Measurements from ENCODE around the gene PHACTR4.
"Not testable (repeated sequence)": the region's sequence is repeated elsewhere in the genome, so short reads cannot be mapped to it uniquely, and the experiment has no call there.

The PHACTR4 gene

DNA sequence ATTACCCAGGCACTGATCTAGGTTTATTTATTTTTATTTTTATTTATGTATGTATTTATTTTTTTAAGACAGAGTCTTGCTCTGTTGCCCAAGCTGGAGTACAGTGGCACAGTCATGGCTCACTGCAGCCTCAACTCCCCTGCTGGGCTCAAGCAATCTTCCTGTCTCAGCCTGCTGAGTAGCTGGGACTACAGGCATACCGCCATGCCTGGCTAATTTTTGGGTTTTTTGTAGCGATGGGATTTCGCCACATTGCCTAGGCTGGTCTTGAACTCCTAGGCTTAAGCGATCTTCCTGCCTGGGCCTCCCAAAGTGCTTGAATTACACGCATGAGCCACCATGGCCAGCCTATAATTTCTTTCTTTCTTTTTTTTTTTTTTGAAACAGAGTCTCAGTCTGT lies 9.4 kb downstream of the PHACTR4 start:
- TF ChIP-seq, protein P1, sequence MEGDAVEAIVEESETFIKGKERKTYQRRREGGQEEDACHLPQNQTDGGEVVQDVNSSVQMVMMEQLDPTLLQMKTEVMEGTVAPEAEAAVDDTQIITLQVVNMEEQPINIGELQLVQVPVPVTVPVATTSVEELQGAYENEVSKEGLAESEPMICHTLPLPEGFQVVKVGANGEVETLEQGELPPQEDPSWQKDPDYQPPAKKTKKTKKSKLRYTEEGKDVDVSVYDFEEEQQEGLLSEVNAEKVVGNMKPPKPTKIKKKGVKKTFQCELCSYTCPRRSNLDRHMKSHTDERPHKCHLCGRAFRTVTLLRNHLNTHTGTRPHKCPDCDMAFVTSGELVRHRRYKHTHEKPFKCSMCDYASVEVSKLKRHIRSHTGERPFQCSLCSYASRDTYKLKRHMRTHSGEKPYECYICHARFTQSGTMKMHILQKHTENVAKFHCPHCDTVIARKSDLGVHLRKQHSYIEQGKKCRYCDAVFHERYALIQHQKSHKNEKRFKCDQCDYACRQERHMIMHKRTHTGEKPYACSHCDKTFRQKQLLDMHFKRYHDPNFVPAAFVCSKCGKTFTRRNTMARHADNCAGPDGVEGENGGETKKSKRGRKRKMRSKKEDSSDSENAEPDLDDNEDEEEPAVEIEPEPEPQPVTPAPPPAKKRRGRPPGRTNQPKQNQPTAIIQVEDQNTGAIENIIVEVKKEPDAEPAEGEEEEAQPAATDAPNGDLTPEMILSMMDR (IDR thresholded peaks at IDR 0.05; ENCODE audit: control extremely low read depth, extremely low read depth, low read depth, missing control alignments), result no peak
- DNase-seq (ENCODE audit: extremely low spot score), result no peak
- ChIA-PET POLR2A (no interaction called here), CTCF (no interaction called here)

DNA sequence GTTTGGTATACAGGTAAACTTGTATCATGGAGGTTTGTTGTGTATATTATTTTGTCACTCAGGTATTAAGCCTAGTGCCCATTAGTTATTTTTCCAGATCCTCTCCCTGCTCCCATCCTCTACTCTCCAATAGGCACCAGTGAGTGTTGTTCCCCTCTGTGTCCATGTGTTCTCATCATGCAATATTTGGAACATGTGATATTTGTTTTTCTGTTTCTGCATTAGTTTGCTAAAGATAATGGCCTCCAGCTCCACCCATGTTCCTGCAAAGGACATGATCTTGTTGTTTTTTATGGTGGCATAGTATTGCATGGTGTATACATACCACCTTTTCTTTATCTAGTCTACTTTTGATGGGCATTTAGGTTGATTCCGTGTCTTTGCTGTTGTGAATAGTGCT lies 10.9 kb downstream of the PHACTR4 start:
- TF ChIP-seq, protein P1 (IDR thresholded peaks at IDR 0.05; ENCODE audit: control extremely low read depth, extremely low read depth, low read depth, missing control alignments), result no peak
- ChIA-PET CTCF (no interaction called here), POLR2A (no interaction called here)
- no peak for DNase-seq (ENCODE audit: extremely low spot score)

DNA sequence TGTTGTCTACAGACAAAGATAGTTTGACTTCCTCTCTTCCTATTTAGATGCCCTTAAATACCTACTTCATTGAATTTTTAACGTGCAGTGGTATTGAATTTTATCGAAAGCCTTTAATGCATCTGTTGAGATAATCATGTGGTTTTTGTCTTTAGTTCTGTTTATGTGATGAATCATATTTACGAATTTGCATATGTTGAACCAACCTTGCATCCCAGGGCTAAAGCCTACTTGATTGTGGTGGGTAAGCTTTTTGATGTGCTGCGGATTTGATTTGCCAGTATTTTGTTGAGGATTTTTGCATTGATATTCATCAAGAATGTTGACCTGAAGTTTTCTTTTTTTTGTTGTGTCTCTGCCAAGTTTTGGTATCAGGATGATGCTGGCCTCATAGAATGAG lies 14.2 kb downstream of the PHACTR4 start:
- CTCF ChIA-PET, result interaction anchor here (1.1 kb wide), 1 partner anchor 8 kb away, joined by 3 read pairs; no protein-coding TSS in a partner anchor
- DNase-seq (ENCODE audit: extremely low spot score); POLR2A ChIA-PET: not testable (repeated sequence)

DNA sequence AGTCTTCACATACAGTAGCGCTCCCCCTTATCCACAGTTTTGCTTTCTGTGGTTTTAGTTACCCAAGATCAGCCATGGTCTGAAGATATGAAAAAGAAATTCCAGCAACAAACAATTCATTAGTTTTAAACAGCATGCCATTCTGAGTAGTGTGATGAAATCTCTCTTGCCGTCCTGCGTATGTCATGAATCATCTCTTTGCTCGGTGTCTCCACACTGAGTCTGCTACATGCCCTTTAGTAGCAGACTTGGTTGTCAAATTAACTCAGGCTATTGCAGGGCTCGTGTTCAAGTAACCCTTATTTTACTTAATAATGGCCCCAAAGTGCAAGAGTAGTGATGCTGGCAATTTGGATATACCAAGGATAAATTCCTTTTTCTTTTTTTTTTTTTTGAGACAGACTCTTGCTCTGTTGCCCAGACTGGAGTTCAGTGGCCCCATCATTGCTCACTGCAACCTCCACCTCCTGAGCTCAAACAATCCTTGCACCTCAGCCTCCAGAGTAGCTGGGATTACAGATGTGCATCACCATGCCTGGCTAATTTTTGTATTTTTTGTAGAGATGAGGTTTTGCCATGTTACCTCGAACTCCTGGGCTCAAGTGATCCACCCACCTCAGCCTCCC lies 22.6 kb downstream of the PHACTR4 start:
- CTCF ChIA-PET, result no interaction called here
- TF ChIP-seq, protein P1 (IDR thresholded peaks at IDR 0.05; ENCODE audit: control extremely low read depth, extremely low read depth, low read depth, missing control alignments), result no peak
- DNase-seq (ENCODE audit: extremely low spot score), result no peak
- POLR2A ChIA-PET, result no interaction called here

DNA sequence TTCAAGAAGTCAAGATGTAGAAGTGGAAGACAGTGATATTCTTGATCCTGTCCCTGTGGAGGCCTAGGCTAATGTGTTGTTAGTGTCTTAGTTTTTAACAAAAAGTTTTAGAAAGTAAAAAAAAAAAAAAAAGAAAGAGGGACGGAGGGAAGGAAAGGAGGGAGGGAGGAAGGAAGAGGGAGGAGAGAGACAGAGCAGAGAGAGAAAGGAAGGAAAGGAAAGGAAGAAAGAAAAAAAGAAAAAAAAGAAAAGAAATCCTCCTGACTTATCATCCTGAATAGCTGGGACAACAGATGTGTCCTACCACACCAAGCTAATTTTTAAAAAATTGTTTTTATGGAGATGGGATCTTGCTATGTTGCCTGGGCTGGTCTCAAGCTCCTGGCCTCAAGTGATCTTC lies 24.6 kb downstream of the PHACTR4 start:
- ChIA-PET POLR2A (no interaction called here), CTCF (interaction anchor here (1.5 kb wide), 1 partner anchor 8 kb away, joined by 3 read pairs; no protein-coding TSS in a partner anchor)
- TF ChIP-seq, protein P1 (IDR thresholded peaks at IDR 0.05; ENCODE audit: control extremely low read depth, extremely low read depth, low read depth, missing control alignments), result no peak
- no peak for DNase-seq (ENCODE audit: extremely low spot score)

DNA sequence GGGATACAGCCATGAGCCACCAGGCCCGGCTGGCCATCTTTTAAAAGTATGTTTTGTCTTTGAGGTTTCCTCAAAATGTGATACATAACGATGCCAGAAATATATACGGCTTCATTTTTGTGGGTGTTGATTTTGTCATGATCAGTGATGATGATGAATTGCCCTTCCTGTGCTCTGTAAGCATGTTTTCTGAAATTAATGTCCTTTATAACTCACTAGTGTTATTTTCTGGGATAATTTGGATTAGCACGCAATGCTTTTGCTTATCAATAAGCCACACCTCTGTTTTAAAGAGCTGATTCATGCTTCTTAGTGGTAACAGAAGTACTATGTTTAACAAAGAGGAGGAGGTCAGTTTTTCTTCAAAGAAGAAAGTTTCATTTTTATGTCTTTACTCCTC lies 25.6 kb downstream of the PHACTR4 start:
- ChIA-PET POLR2A (no interaction called here), CTCF (interaction anchor here (1.3 kb wide), 1 partner anchor 11 kb away, joined by 4 read pairs; no protein-coding TSS in a partner anchor)
- no peak for DNase-seq (ENCODE audit: extremely low spot score)
- TF ChIP-seq, protein P1 (IDR thresholded peaks at IDR 0.05; ENCODE audit: control extremely low read depth, extremely low read depth, low read depth, missing control alignments), result no peak

DNA sequence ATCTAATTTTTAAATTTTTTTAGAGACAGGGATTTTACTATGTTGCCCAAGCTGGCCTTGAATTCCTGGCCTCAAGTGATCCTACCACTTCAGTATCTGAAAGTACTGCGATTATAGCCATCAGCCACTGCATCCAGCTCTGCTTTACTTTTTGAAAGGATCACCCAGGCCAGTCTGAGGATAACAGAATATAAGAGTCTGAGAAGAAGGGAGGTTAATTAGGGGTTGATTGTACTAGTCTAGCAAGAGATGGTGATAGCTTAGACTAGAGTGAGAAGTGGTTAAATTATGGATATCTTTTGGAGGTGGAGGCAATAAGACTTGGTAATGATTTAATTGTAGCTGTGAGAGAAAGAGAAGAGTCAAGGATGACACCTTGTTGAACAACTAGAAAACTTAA lies 32.2 kb downstream of the PHACTR4 start:
- POLR2A ChIA-PET, result interaction anchor here (0.6 kb wide), 1 partner anchor 178 kb away, joined by 3 read pairs; no protein-coding TSS in a partner anchor
- CTCF ChIA-PET, result interaction anchor here (0.6 to 1.4 kb wide), 5 partner anchors 8 to 475 kb away, joined by 3 to 9 read pairs (median 3); no protein-coding TSS in a partner anchor
- no peak for DNase-seq (ENCODE audit: extremely low spot score)
- TF ChIP-seq, protein P1 (IDR thresholded peaks at IDR 0.05; ENCODE audit: control extremely low read depth, extremely low read depth, low read depth, missing control alignments), result no peak

Measured in GM10248 (cell line).